ENCODE measurements around the gene MEGF6. TPM values are rescaled to one million over a fixed set of nuclear protein-coding genes. Genes with fewer than 3 reads are reported as not detected.

The MEGF6 gene
- total RNA-seq, 1 donor from 2014 or later = 7.0 TPM

DNA sequence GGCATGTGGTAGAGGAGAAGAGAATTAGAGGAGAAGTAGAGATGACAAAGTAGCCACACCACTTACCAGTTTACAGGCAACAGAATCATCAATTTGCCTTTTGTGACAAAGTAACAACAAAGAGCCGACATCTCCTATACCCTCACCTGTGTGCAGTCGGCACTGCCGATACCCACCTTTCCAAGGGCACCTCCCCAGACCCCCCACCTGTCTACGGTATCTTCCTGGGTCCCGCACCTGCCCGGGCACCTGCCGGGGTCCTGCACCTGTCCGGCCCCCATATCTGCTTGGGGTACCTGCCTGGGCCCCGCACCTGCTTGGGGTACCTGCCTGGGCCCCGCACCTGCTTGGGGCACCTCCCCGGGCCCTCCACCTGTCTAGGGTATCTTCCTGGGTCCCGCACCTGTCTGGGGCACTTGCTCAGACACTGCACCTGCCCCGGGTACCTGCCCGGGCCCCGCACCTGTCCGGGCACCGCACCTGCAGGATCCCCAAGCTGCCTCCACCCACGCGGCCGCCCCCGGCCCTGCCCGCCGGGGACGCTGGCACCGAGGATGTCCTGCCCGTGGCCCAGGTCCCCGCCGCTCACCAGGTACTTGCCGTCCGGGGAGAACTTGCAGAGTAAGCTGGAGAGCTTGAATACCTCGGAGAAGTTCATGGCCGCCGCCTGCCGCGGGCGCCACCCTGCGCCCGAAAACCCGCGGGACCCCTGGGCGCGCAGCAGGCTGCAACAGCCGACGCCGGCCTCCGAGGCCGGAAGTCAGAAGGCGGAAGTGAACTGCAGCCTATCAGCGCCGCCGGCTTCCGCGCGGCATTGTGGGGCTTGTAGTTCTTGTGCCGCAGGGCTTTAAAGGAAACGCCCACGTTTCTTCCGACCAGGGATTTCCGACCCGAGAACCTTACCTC, 38.3 kb upstream of the MEGF6 start, which contains the start of gene WRAP73:
Gene WRAP73 (minus strand): TSS at position 762 of the 906 bp plus-strand sequence. CDS start 104 bp downstream, at position 658.
- ATAC-seq (peak; percentile 89), DNase-seq (ENCODE audit: missing footprints) (peak; percentile 95)
- intact Hi-C loops (cut with DNase I) = no loop called here

DNA sequence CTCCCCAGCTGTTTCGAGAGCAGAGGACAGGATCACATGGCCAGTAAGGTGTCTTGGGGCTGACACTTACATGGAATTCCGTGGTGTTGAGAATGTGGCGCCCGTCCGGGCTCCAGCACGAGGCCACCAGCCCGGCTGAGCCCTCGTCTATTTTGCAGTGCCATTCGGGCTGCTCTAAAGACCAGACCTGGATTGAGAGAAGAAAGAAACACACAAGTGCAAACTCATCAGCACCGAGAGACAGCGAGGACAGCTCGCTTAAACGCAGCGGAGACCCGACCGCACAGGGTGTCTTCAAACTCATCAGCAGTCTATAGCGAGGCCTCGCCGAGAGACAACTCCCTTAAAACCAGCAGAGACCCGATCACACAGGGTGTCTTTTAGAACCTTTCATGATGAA, 35.3 kb upstream of the MEGF6 start:
- intact Hi-C loops (cut with DNase I) = no loop called here
- ATAC-seq (no peak), DNase-seq (ENCODE audit: missing footprints) (no peak)

GRCh38 chr1:3645666-3646355, 34.5 kb upstream of the MEGF6 start:
- no peak for DNase-seq (ENCODE audit: missing footprints)
- intact Hi-C loops (cut with DNase I) = no loop called here
- ATAC-seq = no peak

- no peak for ATAC-seq
- intact Hi-C loops (cut with DNase I) = no loop called here
- no peak for DNase-seq (ENCODE audit: missing footprints)
Observed at GRCh38 chr1:3645247-3645646, 33.9 kb upstream of the MEGF6 start.

DNA sequence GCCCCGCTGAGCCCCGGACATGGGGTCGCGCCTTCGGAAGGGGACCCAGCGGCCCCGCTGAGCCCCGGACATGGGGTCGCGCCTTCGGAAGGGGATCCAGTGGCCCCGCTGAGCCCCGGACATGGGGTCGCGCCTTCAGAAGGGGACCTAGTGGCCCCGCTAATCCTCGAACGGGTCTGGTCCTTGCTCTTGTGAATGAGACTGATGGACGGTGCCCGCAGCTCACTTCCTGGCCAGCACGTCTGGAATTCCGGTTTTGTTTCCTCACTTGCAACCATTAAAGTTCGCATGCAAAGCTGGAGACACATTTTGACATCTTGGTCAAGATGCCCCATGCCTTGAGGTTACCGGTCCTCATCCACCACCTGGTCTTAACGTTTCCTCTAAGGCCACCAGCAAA, 33.0 kb upstream of the MEGF6 start:
- DNase-seq (ENCODE audit: missing footprints) (no peak), ATAC-seq (no peak)
- intact Hi-C loops (cut with DNase I) = no loop called here

DNA sequence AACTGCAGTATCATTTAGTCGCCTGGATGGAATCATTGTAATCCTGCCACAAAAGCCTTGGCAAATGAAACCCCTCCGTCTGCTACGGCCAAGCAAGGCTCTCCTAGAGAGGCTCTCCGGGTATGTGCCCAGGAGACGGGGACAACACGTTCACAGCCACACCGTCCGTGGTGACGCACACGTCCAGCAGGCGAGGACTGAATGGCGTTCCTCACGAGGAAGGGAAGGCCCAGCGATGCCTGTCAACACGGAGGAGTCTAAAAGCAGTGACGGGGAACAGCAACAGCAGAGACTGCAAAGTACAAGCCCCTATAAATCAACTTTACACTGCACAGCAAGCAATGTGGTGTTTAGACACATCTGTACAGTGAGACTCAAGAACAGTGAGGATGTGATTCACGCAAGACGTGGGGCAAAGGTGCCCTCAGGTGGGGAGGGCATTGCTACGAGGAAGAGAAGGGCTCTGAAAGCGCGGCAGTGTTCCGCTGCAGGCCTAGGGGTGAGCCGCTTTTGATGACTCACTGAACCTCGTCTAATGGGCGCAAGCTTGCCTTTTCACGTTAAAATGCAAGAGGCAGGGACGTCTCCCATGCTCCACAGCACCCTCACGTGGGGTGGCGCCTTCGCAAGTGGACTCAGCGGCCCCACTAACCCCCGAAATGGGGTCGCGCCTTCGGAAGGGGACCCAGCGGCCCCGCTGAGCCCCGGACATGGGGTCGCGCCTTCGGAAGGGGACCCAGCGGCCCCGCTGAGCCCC, 31.8 kb upstream of the MEGF6 start:
- no peak for DNase-seq (ENCODE audit: missing footprints)
- intact Hi-C loops (cut with DNase I) = no loop called here
- ATAC-seq = no peak

DNA sequence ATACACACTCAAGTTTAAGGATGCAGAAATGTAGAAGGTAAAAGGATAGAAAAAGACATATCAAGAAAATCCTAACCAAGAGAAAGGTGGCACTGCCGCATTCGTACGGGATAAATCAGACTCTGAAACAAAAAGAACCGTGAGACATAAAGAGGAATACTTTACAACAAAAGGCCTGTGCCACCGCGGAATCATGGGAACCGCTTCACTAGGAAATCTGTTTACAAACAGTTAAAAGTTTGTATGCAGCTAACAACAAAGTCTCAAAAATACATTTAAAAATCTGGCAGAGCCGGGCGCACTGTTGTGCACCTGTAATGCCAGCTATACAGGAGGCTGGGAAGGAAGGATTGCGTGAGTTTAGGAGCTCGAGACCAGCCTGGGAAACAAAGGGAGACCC, 30.5 kb upstream of the MEGF6 start:
- DNase-seq (ENCODE audit: missing footprints) = no peak
- intact Hi-C loops (cut with DNase I) = no loop called here
- no peak for ATAC-seq

GRCh38 chr1:3641046-3641760, 29.9 kb upstream of the MEGF6 start:
- ATAC-seq (no peak), DNase-seq (ENCODE audit: missing footprints) (no peak)
- intact Hi-C loops (cut with DNase I) = no loop called here

DNA sequence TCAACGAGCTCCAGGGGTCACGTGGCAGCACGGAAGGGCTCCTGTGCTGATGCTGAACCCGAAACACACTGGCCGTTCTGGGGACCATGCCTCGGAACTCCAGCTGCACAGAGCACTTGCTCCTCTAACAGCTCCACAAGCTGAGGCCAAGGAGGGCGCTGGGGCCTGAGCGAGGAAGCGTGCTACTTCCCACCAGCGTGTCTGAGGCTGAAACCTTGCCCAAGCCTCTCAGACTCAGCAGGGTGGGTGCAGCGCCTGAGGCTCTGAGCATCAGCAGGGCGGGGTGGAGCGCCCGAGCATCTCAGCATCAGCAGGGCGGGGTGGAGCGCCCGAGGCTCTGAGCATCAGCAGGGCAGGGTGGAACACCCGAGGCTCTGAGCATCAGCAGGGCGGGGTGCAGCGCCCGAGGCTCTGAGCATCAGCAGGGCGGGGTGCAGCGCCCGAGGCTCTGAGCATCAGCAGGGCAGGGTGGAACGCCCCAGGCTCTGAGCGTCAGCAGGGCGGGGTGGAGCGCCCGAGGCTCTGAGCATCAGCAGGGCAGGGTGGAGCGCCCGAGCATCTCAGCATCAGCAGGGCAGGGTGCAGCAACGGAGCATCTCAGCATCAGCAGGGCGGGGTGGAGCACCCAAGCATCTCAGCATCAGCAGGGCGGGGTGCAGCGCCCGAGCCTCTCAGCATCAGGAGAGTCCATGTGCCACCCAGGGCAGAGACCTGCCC, 29.0 kb upstream of the MEGF6 start:
- DNase-seq (ENCODE audit: missing footprints) (no peak), ATAC-seq (no peak)
- intact Hi-C loops (cut with DNase I) = no loop called here

DNA sequence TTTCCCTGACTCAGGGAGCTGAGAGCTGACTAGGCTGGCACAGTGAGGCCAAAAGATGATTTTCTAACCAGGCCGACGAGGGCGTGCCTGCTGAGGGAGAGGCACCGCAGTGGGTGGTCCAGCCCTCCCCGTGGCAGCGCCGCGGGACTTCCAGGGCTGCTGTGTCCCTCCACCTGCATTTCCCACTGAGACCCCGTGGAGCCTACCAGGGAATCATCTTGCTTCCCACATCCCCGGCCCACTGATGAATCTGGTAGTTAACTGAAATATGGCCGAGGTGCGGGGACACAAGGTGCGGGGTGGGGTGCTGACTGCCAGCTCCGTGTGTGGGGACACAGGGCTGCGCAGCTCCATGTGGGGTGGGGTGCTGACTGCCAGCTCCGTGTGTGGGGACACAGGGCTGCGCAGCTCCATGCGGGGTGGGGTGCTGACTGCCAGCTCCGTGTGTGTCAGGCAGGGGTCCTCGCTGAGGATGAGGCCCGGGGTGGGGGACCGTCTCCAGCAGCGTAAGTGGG, 28.1 kb upstream of the MEGF6 start:
- ATAC-seq (no peak), DNase-seq (ENCODE audit: missing footprints) (no peak)
- intact Hi-C loops (cut with DNase I) = no loop called here

GRCh38 chr1:3638676-3639075, 27.4 kb upstream of the MEGF6 start:
- DNase-seq (ENCODE audit: missing footprints) (no peak), ATAC-seq (no peak)
- intact Hi-C loops (cut with DNase I) = no loop called here

GRCh38 chr1:3638027-3638426, 26.7 kb upstream of the MEGF6 start:
- intact Hi-C loops (cut with DNase I) = no loop called here
- DNase-seq (ENCODE audit: missing footprints) (no peak), ATAC-seq (no peak)

- DNase-seq (ENCODE audit: missing footprints) = no peak
- no peak for ATAC-seq
- intact Hi-C loops (cut with DNase I) = no loop called here
Observed at GRCh38 chr1:3636531-3636930, 25.2 kb upstream of the MEGF6 start.

GRCh38 chr1:3636080-3636479, 24.8 kb upstream of the MEGF6 start:
- intact Hi-C loops (cut with DNase I) = no loop called here
- ATAC-seq (no peak), DNase-seq (ENCODE audit: missing footprints) (no peak)

- intact Hi-C loops (cut with DNase I) = no loop called here
- DNase-seq (ENCODE audit: missing footprints) (no peak), ATAC-seq (no peak)
Observed at GRCh38 chr1:3634059-3634800, 22.9 kb upstream of the MEGF6 start.

GRCh38 chr1:3633344-3634058, 22.2 kb upstream of the MEGF6 start:
- ATAC-seq (no peak), DNase-seq (ENCODE audit: missing footprints) (no peak)
- intact Hi-C loops (cut with DNase I) = no loop called here

Measured in Right ventricle myocardium inferior (tissue), 1 donor.